CD4-positive, alpha-beta T cell treated with Interleukin-15 for 1 hour (primary cell): ENCODE data around the gene KIAA0232.
"Not testable (repeated sequence)": the region's sequence is repeated elsewhere in the genome, so short reads cannot be mapped to it uniquely, and the experiment has no call there.

ENCODE experiments used
- DNase-seq: peaks from one replicate; pipeline ENCODE4 v3.0.0-alpha.2; 2020

The KIAA0232 gene

DNA sequence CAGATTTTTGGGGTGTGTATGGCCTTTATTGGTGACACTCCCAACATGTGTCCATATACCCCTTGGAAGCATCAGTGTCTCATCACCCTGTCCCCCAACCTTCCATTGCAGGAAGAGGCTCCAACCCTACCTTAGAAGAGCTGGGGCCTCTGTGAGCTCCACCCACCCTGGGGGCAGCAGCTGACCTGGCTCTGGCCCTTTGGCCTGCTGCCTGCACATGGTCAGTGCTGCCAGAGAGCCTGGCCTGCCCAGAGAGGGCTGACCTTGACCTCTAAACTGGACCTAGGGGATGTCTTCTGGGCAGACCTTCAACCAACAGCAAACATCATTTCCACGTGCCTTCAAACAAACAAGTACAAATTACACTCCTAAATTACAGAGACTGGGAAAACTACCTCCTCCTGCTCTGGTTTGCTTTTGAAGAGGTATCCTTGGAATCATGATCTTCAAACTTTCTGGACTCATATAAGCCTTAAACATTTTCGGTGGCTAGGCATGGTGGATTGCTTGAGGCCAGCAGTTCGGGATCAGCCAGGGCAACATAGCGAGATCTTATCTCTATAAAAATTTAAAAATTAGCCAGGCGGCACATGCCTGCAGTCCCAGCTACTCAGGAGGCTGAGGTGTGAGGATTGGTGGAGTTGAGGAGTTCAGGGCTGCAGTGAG, 27.3 kb upstream of the KIAA0232 start:
- no peak for DNase-seq

DNA sequence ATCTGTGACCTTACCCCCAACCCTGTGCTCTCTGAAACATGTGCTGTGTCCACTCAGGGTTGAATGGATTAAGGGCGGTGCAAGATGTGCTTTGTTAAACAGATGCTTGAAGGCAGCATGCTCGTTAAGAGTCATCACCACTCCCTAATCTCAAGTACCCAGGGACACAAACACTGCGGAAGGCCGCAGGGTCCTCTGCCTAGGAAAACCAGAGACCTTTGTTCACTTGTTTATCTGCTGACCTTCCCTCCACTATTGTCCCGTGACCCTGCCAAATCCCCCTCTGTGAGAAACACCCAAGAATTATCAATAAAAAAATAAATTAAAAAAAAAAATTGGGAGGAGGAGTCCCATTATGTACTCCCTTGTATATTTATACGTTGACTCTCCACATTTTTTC, 26.2 kb upstream of the KIAA0232 start:
- DNase-seq, result not testable (repeated sequence)

DNA sequence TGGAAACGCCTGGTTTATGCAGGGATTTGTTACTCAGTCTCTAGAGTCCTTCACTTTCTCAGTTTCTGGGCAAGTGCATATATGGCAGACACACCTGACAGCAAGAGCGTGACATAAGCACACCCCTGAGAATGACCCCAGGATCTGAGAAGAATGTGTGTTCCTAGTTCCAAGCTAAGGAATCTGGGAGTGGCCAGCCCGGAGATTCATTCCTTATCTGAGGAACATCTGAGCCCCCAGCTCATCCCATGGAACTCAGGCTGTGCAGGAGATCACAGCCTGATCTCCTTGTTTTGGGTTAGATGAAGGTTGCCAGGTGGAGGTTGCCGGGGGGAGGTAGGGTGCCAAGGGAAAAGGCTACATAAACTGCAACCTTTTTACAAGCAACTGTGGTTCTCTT, 23.8 kb upstream of the KIAA0232 start:
- DNase-seq, result no peak

DNA sequence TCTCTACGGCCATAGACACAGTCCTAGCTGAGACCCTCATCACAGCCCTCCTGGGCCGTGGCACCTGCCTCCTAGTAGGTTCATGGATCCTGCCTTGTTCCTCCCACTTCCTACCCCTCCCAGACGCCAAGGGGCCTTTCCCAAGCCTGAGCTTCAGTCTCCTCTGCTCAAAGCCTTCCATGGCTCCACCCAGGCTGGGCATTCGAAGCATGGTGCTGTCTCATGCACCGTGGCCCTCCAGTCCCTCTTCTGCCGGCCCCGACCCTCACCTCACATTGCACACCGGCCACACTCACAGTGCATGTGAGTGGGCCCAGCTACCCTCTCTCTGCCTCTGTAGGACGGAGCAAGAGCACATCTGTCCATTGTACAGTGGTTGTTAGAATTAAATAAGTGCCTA, 21.7 kb upstream of the KIAA0232 start:
- DNase-seq, result no peak

DNA sequence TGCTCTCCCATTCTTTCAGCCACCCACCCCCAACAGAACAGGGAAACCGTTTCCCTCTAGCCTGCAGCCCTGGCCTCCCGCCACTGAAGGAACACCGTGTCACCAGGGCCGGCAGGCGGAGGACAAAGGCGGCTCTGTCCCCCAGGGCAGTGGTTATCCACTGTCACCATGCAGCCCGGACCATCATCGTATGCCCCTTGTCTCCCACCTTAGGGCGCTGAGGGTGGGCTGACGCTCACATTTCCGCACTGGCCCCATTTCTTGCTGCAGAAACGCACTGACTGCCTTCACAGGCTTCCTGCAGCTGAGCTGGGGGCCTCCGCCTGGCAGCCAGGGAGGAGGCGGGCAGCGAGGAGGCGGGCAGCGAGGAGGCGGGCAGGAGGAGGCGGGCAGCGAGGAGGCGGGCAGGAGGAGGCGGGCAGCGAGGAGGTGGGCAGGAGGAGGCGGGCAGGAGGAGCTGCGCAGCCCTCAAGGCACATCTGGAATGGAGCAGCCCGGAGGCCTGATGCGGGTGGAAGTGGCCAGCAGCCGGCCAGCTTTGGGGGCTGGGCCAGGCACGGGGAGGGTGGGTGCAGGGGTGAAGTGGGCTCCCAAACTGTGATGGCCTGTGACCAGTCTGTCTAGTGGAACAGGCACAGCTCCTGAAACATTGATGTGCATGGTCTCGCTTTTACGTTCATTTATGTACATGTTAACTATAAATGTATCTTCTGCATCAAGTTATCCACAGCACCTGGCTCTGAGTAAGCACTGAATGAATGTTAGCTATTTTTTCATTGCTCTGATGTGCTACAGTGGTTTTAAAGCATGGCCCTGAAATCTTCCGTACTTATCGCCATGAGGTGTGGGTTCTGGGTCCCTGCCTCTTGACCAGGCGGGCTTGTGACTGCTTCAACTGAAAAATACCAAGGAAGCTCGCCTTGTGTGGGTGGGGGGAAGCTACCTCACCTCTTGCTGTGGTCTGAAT, 20.6 kb upstream of the KIAA0232 start:
- no peak for DNase-seq

DNA sequence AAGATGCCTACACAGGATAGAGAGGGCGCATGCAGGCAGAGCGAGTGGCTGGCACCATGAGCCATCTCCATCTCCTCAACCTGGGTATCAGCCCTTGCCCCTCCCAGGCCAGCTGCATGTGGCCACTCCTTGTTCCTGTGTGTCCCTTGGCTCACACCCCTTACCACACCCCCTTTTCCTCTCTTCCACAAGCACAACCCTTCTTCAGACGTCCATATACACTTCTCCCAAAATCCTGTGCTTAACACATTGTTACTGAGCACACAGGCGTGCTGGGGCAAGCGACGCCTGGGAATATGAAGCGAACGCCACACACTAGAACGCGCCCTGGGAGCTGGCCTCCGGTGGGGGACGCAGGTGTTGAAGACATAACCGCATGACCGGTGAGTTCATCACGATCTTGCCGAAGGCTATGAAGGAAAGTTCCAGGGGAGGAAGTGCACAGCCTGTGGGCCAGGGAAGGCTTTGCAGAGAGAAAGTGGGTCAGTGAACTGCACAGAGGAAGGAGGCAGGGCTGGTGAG, 19.1 kb upstream of the KIAA0232 start:
- DNase-seq, result no peak

DNA sequence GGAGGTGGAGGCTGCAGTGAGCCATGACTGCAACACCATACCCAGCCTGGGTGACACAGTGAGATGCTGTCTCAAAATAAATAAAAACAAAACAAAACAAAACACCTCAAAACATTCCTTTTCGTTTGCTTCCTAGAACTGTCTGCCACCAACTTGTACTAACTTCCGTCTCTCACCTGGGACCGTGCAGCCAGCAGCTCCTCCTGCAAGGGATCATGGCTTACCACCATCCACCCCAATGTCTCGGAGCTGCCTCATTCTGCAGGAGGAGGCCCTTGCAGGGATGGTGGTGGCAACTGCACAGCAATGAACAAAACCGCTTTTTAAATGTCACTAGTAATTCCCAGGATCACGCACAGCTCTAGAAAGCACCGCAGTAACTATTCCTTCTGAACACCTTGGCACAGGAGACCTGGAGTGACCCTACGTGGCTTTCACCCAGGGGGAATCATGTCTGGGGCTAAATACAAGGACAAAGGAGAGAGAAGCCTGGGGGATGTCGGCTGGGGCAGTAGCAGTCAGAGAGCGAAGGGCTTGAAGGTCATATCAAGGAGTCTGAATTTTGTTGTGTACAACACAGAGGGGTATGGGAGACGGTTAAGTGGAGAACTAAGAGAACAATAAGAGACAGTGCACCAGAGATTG, 17.4 kb upstream of the KIAA0232 start:
- DNase-seq, result no peak

DNA sequence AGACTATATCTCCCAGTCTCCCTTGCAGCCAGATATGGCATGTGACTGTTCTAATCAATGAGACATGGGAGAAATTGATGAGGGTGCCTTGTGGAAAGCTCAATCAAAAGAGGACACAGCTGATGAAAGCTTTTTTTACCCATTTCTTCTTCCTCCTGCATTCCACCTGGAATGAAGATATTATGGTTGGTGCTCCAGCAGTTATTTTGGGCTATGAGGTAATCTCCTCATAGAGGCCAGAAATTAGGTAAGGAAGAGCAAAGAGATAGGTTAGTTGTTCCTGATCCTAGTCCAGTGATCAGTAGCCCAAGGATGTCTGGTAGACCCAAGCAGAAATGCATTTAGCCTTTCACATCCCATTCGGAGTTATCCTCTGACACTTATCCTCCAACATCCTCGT, 16.8 kb upstream of the KIAA0232 start:
- DNase-seq, result no peak

DNA sequence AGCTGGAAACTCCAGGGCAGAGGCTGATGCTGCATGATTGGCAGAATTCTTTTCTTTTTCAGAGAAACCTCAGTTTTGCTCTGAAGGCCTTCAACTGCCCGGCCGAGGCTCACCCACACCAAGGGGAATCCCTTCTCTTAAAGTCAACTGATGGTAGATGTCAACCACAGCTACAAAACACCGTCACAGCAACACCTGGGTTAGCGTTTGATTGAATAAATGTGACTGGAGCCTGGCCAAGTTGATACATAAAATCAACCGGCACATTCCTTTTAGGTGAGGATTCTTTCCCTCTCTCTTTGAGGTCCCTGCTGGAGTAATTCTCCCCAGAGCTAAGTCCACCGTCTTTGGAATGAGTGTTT, 15.2 kb upstream of the KIAA0232 start:
- DNase-seq, result no peak

DNA sequence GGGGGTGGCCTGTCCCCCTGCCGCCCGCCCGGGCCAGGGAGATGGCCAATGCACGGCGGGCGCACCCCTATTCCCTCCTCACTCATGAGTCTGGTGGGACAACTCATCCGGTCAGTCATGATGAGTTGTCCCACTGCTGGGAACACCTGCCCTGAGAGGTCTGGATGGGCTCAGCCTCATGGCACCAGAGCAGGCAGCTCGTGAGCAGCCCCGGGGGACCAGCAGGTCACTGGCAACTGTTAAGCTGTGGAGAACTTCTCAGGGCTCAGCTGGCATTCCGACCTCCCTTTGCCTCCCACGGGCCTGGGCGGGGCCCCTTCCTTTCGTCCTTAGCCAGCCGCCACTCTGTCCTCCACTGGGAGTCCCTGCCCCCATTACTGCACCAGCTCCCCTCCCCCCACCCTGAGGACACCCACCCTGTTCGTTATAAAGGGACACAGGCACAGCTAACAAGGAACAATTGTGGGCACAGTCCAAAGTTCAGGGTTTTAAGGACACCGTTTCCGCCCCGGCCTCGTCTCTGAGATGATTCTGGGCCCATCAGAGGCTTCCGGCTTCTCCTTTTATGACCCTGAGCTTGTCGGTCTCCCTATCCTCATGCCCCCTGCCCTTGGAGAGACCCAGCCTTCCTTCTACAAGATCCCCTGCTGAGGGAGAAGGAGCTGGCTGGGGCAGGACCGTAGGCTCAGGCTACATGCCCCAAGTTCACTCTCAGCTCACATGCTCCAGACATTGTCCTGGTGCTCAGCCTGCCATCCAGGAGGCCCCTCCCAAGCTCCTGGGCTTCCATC, 14.6 kb upstream of the KIAA0232 start:
- no peak for DNase-seq

DNA sequence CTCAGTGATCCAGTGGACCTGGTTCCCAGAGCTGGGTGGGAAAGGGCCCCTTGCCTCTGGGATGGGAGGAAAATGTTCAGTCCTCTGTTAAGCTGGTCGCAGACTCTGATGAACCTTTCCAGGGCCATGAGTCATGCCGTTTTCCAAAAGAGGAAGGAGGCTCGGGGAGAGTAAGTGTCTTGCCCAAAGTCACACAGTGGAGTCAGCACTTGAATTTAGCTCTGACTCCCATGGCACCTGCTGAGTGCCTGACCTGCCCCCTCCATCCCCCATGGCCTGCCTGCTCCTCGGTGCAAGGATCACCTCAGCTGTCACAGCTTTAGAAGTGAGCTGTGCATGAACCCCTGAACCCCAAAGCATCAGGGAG, 14.0 kb upstream of the KIAA0232 start:
- DNase-seq, result peak; percentile 32

DNA sequence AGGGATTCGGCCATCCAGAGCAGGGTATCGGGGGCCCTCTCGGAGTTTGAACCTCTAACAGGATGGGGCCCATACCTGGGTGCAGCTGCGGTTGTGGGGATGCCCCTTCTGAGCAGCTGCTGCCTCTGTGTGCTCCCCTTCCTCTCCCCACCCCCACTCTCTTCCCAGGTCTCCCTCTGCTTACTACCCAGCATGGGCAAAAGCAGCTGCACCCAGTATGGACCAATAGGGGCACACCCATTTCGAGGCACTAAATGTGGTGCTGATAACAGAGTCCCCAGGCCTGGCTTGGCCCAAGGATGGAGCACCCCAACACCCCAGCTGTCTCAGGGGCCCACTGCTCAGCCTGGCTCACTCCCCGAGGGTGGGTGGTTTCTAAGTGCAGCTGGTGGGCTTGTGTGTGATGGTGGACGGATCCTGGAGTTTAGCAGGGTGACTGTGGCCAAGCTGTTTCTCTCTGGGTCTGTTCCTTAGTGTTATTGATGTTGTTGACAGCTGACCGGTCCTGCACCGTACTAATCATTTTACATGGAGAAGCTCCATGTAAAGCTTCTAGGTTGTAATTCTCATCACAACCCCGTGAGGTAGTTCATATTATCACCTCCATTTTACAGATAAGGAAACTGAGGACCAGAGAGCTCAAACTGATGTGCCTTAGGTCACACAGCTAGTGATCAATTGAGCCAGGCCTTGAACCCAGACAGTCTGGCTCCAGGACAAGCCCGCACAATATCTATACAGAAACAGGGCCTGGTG, 13.1 kb upstream of the KIAA0232 start:
- no peak for DNase-seq

DNA sequence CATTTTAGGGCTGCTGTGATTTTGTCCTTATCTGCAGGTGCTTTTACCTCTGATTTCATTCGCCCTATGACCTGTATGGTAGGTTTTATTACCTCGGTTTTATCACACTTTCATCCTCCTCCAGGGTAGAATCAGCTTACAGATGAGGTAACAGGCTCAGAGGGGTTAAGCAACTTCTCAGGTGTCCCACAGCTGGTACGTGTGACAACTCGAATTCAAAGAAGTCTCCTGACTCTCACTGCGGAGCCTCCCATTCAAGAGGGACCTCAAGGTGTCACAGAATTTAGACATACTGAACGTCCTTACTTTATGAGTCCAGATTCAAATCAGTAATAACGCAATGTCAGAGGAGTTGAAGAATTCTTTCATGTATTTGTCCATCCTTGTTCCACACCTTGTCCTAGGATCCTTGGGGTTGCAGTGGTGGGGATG, 12.5 kb upstream of the KIAA0232 start:
- no peak for DNase-seq

DNA sequence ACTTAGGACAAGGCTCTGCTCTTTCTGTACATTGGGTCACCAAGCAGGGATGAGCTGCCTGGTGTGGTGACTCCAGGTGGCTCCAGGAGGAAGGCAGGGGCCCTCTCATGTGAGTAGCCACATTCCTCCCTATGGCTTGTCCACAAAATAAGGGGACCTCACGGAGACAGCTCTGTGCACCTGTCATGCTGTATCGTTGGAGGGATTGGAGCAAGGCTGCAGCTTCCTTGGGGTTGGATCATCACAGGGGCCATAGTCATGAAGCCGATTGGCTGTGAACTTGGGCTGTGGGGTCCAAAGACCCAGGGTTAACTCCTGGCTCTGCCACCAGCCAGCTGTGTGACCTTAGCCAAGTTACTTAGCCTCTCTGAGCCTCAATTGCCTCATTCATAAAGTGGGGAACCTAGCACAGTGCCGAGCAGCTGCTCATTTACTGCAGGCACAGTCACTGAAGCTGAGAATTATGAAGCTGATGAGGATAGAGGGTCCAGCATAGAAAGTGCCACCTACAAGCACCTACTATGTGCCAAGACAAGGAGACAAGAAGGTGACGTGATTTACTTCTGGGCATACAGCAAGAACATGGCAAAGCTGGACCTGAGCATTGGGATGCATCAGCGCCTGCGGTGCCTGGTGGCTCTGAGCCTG, 11.8 kb upstream of the KIAA0232 start:
- DNase-seq, result no peak

DNA sequence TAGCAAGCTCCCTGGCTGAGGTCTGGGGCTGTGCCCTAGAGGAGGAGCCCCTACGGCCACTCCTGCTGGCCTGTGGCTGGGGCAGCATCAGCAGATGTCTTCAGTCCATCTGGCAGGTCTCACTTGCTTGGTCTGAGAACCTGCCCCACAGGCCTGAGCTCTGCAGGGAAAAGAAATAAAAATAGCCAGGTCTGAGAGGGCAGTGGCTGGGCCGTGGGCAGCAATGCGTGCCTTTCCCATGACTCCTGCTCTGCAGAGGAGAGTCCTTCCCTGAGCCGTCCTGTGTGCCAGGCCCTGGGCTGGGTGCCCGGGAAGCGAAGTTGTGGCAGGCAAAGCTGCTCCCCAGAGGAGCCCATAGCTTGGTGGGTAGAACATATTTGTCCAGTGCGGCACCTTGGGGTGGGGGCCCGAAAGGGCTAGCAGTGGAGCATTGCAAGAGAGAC, 11.3 kb upstream of the KIAA0232 start:
- no peak for DNase-seq

DNA sequence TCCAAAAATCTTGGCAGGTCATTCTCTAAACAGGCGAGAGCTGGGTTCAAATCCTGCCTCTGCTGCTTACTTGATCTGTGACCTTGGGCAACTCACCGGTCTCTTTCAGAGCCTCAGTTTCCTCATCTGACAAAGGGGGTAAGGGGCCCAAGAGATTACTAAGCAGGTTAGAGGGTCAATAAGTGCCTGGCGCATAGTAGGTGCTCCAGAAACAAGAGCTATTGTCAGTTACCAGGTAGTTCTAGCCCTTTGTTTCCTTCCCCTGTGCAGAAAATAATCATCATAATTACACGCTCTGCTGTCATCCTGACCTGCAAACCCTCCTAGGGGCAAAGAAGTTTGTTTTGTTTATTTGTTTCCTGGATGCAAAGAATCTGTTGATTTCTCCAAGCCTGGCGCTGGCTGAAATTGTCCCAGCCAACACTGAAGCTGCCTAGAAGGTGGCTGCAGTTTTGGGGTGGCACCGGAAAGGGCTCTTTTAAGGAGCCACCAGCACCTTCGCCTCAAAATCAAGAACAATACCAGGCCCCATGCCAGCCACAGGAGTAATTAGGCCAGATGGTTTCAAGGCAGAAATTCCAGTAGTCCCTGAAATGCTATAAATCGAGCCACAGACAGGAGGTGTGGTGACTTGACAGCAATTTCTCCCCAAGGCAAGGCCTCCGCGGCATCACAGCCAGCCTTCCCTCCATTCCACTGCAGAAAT, 10.2 kb upstream of the KIAA0232 start:
- no peak for DNase-seq

DNA sequence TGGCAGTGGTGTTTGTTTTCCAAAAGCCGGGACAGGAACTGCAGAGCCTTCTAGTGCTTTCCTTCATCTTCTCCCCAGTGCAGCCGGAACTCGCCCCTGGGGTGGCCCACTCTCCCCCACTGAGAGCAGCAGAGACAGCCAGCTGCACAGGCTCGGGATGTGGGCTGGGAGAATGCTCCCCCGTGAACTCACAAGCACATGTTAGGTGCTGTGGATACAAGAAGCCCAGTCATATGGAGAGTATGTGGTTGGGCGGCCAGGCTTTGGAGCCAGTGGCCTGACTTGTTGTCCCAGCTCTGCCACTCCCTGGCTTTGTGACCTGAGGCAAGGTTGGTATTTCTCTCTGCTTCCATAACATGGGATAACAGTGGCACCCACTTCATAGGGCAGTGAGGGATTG, 9.4 kb upstream of the KIAA0232 start:
- no peak for DNase-seq

DNA sequence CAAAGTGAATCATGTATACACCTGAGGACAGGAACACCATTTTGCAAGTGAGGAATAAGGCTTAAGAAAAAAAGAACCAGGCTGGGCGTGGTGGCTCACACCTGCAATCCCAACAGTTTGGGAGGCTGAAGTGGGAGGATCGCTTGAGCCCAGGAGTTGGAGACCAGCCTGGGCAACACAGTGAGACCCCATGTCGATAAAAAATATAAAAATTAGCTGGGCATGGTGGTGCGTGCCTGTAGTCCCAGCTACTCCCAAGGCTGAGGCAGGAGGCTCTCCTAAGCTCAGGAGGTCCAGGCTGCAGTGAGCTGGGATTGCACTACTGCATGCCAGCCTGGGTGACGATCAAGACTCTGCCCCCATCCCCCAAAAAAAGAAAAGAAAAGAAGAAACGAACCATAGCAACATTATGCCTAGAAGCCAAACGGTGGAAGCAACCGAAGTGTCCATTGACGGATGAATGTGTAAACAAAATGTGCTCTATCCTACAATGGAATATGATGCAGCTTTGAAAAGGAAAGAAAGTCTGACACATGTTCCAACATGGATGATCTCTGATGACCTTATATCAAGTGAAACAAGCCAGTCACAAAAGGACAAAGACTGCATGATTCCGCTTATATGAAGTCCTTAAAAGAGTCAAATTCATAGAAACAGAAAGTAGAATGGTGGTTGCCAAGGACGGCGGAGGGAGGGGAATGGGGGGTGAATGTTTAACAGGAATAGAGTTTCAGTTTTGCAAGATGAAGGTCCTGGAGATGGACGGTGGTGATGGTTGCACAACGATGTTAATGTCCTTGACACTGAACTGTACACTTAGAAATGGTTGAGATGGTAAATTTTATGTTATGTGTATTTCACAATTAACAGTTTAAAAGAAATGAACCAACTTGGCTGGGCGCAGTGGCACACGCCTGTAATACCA, 8.6 kb upstream of the KIAA0232 start:
- DNase-seq, result no peak

DNA sequence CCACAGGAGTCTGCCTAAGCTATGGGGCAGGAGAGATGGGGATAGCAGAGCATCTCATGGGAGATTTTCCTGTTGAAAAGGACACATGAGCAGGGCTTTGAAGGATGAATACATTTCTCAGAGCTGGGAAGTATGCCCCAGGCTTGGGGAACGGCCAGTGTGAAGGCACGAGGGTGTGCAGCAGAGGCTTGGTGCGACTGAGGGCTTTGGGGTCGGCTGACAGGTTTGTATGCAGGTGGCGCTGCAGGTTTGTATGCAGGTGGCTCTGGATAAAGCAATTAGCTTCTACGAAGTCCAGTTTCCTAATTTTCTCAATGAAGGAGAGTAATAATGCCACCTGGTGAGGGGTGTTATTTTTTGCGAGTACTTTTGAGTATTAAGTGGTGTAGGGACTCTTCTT, 6.8 kb upstream of the KIAA0232 start:
- DNase-seq, result no peak
